ENCODE measurements around the gene NKD1. TPM values are rescaled to one million over a fixed set of nuclear protein-coding genes. Genes with fewer than 3 reads are reported as not detected.
"Not testable (repeated sequence)": the region's sequence is repeated elsewhere in the genome, so short reads cannot be mapped to it uniquely, and the experiment has no call there.

NKD1 gene
- total and polyA plus RNA-seq, 7 donors = 0.04 to 0.45 (median 0.22) TPM

DNA sequence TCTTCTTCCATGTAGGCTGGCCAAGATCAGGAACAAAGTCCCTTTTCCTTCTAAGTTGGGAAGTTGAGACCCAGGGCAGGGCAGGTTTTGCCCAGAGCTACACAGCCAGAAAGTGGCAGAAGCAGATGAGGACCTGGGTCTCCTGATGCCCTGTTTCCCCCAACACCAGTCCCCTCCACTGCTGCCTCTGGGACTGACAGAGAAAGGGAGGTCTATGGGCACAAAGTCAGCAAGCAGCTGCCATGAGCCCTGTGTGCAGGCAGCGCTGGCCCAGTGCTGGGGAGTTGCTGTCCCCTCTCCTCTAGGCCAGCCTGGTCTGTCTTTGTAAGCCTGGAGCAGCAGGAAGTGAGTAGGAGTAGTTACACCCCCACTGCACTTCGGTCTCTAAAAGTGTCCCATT, 46.9 kb upstream of the NKD1 start:
- Histone ChIP-seq H3K4me1 (no peaks in the 10 kb centered on the region), H3K27me3 (ENCODE audit: insufficient read depth in 3 of 3, low read length in 2 of 3) (peaks cover 0 to 7% (median 0%) of the 10 kb centered on the region in 3 donors), H3K9me3 (no peaks in the 10 kb centered on the region), H3K27ac (no peak overlapping the region), H3K36me3 (ENCODE audit: insufficient read depth in 1 of 2, low read depth in 1 of 2) (no peaks in the 10 kb centered on the region), H3K4me3 (no peak overlapping the region)
- WGBS, 3 donors = 85 to 95% (median 88%) methylated on average over 2 of the region's 2 CpGs
- DNase-seq (no peak), ATAC-seq (no peak)
- intact Hi-C loops (cut with DNase I) = no loop called here
- TF ChIP-seq, protein P1, sequence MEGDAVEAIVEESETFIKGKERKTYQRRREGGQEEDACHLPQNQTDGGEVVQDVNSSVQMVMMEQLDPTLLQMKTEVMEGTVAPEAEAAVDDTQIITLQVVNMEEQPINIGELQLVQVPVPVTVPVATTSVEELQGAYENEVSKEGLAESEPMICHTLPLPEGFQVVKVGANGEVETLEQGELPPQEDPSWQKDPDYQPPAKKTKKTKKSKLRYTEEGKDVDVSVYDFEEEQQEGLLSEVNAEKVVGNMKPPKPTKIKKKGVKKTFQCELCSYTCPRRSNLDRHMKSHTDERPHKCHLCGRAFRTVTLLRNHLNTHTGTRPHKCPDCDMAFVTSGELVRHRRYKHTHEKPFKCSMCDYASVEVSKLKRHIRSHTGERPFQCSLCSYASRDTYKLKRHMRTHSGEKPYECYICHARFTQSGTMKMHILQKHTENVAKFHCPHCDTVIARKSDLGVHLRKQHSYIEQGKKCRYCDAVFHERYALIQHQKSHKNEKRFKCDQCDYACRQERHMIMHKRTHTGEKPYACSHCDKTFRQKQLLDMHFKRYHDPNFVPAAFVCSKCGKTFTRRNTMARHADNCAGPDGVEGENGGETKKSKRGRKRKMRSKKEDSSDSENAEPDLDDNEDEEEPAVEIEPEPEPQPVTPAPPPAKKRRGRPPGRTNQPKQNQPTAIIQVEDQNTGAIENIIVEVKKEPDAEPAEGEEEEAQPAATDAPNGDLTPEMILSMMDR (IDR thresholded peaks at IDR 0.05) = no peak

DNA sequence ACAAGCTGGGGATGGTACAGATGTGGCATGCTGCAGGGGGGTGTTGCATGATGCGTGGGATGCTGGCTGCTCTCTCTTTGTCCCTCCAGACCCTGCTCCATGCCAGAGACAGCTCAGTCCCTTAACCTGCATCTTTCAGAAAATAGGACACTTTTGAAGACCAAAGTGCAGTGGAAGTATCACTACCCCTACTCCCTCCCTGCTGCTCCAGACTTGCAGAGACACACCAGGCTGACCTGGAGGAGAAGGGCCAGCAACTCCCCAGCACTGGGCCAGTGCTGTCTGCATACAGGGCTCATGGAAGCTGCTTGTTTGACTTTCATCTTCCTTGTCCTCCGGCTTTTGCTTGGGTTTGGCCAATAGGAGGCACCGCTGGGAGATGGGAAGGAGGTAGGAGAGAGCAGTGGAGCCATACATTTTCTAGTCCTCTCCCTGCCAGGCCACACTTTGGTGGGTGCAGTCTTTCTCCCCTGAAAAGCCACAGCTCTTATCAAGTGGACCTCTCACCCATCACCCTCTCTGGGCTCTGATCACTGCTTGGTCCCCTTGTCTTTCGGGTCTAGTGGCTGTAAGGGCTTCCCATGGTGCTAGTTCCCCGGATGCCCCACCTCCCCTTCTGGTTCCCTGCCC, 46.1 kb upstream of the NKD1 start:
- peaks cover 0 to 11% (median 0%) of the 10 kb centered on the region in 3 donors for H3K27me3 ChIP-seq (ENCODE audit: insufficient read depth in 3 of 3, low read length in 2 of 3)
- DNase-seq (no peak), ATAC-seq (no peak)
- WGBS, 3 donors = 84 to 87% (median 85%) methylated on average over 5 of the region's 5 CpGs
- H3K36me3 ChIP-seq (ENCODE audit: insufficient read depth in 1 of 2, low read depth in 1 of 2) = no peaks in the 10 kb centered on the region
- no peak overlapping the region for H3K4me3 ChIP-seq
- H3K4me1 ChIP-seq = no peaks in the 10 kb centered on the region
- no peaks in the 10 kb centered on the region for H3K9me3 ChIP-seq
- intact Hi-C loops (cut with DNase I) = no loop called here
- TF ChIP-seq, protein P1 (IDR thresholded peaks at IDR 0.05) = no peak
- no peak overlapping the region for H3K27ac ChIP-seq

DNA sequence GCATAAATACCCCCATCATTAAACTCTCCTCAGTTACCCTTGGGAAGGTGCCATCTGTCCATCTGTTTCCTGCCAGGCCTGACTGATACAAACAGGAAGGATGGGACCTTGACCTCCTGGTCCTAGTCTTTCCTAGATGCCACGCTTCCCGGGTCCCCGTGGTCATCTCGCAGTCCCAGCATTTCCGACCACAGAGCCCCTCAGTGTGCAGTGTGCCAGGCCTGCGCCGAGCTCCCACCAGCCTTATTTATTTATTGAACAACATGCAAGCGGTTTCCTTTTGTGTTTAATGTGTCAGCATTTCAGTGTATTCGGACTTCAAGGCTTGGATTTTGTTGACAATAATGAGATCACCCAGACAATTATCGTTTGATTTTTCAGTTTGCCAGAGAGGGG, 45.6 kb upstream of the NKD1 start:
- Histone ChIP-seq H3K9me3 (no peaks in the 10 kb centered on the region), H3K27ac (no peak overlapping the region), H3K4me3 (no peak overlapping the region), H3K27me3 (ENCODE audit: insufficient read depth in 3 of 3, low read length in 2 of 3) (peaks cover 0 to 11% (median 0%) of the 10 kb centered on the region in 3 donors), H3K4me1 (no peaks in the 10 kb centered on the region), H3K36me3 (ENCODE audit: insufficient read depth in 1 of 2, low read depth in 1 of 2) (no peaks in the 10 kb centered on the region)
- intact Hi-C loops (cut with DNase I) = no loop called here
- no peak for DNase-seq
- TF ChIP-seq, protein P1 (IDR thresholded peaks at IDR 0.05) = no peak
- 63 to 71% (median 63%) methylated on average over 10 of the region's 10 CpGs for WGBS, 3 donors
- no peak for ATAC-seq

DNA sequence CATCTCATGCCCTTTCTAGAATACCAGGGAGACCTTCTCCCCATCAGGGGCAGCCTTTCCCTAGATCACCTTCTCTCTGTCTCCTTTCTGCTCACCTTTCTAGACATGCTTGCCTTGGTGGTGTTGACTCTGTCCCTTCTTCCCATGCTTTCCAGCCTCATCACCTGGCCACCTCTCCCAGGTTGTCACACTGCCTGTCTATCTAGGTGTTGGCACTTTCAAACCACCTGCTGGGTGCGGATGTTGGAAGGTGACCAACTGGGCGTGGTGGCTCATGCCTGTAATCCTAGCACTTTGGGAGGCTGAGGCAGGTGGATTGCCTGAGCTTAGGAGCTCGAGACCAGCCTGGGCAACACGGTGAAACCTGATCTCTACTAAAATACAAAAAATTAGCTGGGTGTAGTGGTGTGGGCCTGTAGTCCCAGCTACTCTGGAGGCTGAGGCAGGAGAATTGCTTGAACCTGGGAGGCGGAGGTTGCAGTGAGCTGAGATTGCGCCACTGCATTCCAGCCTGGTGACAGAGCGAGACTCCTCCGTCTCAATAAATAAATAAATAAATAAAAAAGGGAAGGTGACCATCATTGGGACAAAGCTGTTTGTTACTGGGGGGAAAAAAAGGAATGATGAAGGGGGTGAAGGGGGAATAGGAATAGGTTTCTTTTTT, 44.2 kb upstream of the NKD1 start:
- H3K36me3 ChIP-seq (ENCODE audit: insufficient read depth in 1 of 2, low read depth in 1 of 2); H3K9me3 ChIP-seq; intact Hi-C loops (cut with DNase I); H3K4me3 ChIP-seq; H3K4me1 ChIP-seq; H3K27ac ChIP-seq; DNase-seq; ATAC-seq; H3K27me3 ChIP-seq (ENCODE audit: insufficient read depth in 3 of 3, low read length in 2 of 3): not testable (repeated sequence)
- 83 to 89% (median 84%) methylated on average over 8 of the region's 8 CpGs for WGBS, 3 donors

DNA sequence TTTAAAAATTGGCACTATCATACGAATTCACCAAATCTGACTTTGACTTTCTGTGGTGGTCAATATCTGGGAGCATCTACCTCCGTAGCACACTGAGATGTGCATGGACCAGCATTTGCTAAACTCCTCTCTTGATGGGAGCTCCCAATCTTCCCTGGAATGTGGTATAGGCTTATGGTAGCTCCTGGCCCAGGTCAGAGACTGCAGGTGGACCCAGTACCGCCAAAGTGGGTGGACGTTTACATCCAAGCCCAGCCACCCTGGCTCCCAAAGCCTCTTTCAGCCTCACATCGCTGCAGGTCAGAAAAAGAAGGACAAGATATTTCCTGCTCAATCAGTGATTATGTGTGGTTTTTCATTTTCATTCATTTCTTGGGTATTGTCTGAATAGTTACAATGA, 43.1 kb upstream of the NKD1 start:
- H3K27me3 ChIP-seq (ENCODE audit: insufficient read depth in 3 of 3, low read length in 2 of 3) = peaks cover 0 to 4% (median 0%) of the 10 kb centered on the region in 3 donors
- 77 to 84% (median 81%) methylated on average over 5 of the region's 5 CpGs for WGBS, 3 donors

More for the DNA sequence above, 43.1 kb upstream of the NKD1 start:
- DNase-seq = no peak
- Histone ChIP-seq H3K9me3 (peaks cover 5% of the 10 kb centered on the region), H3K4me1 (no peaks in the 10 kb centered on the region), H3K4me3 (no peak overlapping the region), H3K36me3 (ENCODE audit: insufficient read depth in 1 of 2, low read depth in 1 of 2) (no peaks in the 10 kb centered on the region), H3K27ac (no peak overlapping the region)
- TF ChIP-seq, protein P1 (IDR thresholded peaks at IDR 0.05) = no peak
- no peak for ATAC-seq
- intact Hi-C loops (cut with DNase I) = no loop called here
